Kidney capillary endothelial cell (primary cell): ENCODE results near the gene MFSD11.
"Not testable (repeated sequence)": the region's sequence is repeated elsewhere in the genome, so short reads cannot be mapped to it uniquely, and the experiment has no call there.

Experiments
- DNase-seq: peaks from one replicate; pipeline ENCODE4 v3.0.0-alpha.2; 2018; ENCODE audit warnings: low spot score

MFSD11 gene

DNA sequence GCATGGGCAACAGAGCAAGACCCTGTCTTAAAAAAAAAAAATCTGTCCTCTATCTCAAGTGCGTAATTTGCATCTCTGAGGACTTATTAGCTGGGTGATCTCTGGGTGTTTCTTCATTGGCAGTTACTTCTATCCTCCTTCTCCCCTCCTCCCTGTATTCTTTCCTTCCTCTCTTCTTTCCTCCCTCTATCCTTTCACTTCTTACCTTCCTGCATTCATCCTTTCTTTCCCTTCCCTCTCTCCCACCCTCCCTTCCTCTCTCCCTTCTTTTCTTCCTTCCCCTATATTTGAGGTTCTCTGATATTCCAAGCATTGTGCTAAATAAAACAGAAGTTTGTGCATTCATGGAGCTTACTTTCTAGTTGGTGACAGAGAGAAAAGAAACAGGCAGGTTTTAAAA, 10.7 kb downstream of the MFSD11 start:
- DNase-seq, result no peak

DNA sequence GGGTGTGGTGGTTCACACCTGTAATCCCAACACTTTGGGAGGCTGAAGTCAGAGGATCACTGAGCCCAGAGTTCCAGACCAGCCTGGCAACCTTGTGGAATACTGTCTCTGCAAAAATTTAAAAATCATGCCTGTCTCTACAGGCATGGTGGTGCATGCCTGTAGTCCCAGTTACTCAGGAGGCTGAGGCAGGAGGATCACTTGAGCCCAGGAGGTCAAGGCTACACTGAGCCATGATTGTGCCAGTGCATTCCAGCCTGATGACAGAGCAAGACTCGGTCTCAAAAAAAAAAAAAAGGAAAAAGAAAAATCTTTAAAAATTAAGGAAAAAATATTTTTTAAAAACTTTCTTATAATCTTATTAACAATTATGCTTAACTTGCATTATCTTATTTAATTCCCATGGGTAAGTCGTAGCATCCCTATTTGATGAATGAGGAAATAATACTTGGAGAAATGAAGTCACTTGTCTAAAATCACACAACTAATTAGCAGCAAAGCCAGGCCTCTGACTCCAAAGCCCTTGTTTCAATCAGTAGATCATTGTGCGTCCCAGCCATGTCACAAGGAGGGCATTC, 13.6 kb downstream of the MFSD11 start:
- no peak for DNase-seq

DNA sequence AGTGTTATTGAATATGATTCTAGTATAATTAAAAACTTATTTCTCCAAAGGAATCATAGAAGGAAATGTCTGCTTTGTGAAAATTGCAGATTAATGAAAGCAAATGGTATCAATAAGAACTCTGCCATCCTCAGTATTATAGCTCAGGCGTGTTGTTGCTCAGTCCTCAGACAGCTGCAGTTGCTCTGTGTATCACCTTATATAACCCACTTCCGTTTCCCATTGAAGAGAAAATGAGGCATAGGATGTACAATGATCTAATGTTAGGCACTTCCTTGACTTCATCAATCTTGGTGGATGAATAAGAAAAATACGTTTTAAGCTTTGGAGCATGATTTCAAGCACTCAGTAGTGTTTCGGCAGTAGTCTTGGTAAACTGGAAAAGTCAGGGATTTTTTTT, 14.1 kb downstream of the MFSD11 start:
- DNase-seq, result no peak

DNA sequence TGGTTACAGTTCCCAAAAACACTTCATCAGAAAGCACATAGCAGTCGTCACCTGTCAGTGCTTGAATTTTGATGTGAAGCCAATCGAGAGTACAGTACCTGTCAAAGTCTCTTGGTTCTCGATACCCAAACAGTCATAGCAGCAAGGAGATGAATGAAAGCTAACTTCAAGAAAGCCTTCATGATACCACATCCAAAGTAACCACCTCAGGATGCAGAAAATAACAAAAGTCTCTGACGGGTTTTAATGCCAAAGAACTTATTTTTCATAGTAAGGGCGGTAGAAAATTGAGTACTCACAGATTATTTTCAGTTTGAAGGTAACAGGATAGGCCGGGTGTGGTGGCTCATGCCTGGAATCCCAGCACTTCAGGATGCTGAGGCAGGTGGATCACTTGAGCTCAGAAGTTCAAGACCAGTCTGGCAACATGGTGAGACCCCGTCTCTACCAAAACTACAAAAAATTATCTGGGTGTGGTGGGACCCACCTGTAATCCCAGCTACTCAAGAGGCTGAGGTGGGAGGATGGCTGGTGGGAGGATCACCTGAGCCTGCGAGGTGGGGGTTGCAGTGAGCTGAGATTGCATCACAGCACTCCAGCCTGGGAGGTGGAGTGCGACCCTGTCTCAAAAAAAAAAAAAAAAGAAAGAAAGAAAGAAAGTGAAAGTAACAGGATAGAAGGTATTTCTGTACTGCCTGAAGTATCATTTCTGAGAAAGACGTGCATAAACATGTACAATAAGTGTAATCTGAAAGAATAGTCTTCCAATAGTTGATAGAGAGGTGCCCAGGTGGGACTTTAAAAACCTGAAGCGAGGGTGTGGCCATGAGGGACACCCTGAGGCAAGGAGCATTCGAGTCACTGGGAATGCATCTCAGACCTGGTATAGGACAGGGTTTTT, 15.4 kb downstream of the MFSD11 start:
- no peak for DNase-seq

DNA sequence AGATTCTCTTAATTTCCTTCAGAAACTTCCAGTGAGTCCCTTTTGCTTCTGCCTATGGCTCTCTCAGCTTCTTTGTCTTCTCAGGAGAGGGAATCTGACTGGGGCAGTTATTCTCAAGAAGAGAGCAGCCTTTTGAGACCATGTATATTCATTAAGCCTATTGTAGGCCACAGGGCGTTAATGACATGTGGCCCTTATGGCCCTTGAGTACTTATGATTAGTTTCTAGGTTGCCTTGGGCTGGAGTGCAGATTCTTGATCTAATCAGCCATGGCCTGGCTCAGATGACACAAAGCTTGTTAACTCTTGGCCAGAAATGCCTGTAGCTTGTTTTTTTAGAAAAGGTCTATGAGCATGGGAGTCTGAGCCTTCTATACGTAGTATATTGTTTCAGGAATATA, 17.4 kb downstream of the MFSD11 start:
- no peak for DNase-seq

DNA sequence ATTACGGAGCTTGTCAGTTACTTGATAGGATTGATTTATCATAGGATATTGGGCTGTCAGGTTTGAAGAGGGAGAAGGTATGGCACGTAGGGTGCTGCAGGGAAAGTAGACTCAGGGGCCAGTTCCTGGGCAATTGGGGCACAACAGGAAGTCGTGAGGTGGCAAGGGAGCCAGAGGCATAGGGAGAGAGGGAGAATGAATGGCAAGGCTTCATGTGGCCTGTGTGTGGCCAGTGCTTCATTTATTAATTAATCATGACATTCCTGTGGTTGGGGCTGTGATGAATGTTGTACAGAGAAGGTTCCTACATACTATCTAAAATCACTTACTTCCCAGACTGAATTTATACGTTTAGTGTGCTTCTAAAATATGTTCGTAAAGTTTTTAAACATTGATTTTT, 19.3 kb downstream of the MFSD11 start:
- no peak for DNase-seq

DNA sequence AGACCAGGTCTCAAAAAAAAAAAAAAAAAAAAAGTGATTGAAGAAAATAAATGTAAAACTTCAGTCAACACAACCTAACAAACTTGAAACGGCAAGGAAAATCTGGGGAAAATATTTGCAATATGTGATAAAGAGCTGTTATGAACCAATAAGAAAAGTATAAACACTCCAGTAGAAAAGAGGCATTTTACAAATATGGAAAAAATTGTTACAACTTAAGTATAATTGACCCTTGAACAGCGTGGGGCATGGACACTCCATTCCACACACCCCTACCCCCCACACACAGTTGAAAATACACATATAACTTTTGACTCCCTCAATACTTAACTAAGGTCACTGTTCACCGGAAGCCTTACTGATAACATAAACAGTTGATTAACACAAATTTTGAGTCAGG, 20.7 kb downstream of the MFSD11 start:
- DNase-seq, result no peak

DNA sequence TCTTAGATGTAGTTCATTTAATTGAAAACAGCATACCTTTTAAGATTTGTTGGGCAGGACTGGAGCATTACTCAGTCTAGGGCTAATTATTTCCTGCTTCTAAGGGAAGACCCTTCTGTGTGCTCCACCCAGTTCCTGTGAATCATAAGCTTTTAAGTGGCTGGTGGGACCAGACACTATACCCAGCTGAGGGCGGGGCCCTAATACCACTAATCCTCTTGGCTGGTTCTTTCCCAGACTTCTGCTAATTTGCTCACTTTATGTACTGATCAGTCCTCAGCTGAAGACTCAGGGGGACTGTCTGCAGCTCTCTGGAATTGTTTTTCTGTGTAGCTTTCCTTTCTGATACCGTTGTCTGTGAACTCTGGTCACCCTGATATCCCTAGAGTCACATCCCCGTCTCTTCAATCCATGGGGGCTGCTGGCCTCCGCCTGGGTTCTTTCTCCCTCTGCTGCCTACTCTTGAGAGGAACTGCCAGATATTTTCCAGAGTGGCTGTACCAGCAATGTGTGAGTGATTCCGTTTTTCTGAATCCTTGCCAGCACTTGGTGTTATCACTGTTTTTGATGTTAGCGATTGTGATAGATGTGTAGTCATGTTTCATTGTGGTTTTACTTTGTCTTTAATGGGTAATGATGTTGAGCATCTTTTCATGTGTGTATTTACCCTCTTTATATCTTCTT, 35.1 kb downstream of the MFSD11 start:
- peak; percentile 79 for DNase-seq

- DNase-seq, result no peak
Observed at GRCh38 chr17:76775021-76775600, 37.2 kb downstream of the MFSD11 start.

GRCh38 chr17:76781056-76781982, 43.4 kb downstream of the MFSD11 start:
- no peak for DNase-seq

DNA sequence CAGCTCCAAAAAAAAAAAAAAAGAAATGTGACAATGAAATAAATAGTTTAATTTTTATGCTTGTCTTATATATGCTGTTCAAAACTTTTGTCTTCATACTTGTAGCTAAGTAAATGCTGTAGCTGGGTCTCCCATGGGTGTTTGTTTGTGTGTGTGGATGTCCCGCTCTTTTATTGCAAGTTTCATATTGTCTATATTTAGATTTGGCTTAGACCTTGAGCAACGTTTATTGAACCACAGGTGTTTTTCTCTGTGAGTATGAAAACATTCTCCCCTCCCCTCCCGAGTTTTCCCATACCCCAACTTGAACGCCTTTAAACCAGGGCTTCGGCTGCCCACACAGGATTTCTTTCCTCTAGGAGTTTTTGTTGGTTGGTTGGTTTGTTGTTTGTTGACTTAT, 45.2 kb downstream of the MFSD11 start:
- DNase-seq, result no peak

GRCh38 chr17:76784926-76785325, 47.0 kb downstream of the MFSD11 start:
- peak; percentile 16 for DNase-seq

- DNase-seq, result not testable (repeated sequence)
Observed at GRCh38 chr17:76787866-76788265, 49.9 kb downstream of the MFSD11 start.

- DNase-seq, result no peak
Observed at GRCh38 chr17:76789235-76789788, 51.4 kb downstream of the MFSD11 start.

GRCh38 chr17:76791053-76791980, 53.4 kb downstream of the MFSD11 start:
- no peak for DNase-seq

GRCh38 chr17:76792348-76792747, 54.4 kb downstream of the MFSD11 start:
- DNase-seq, result no peak

- DNase-seq, result peak; percentile 50
Observed at GRCh38 chr17:76793775-76794174, 55.9 kb downstream of the MFSD11 start.

DNA sequence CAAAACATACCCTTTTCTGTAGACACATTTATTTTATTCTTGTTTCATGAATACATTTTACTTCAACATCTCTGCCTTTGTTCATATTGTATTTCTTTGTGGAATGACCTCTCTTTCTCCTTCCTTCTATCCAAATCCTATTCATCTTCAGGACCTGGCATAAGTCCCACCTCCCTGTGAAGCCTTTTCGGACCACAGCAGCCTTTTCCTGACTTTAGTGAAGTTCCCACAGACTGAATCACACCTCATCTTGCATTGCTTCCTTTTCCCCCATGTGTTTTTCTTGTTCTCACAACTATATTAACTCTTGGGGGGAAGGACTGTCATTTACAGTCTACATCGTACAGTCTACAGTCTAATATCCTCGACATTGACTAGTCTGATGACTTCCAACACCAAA, 58.2 kb downstream of the MFSD11 start:
- no peak for DNase-seq

DNA sequence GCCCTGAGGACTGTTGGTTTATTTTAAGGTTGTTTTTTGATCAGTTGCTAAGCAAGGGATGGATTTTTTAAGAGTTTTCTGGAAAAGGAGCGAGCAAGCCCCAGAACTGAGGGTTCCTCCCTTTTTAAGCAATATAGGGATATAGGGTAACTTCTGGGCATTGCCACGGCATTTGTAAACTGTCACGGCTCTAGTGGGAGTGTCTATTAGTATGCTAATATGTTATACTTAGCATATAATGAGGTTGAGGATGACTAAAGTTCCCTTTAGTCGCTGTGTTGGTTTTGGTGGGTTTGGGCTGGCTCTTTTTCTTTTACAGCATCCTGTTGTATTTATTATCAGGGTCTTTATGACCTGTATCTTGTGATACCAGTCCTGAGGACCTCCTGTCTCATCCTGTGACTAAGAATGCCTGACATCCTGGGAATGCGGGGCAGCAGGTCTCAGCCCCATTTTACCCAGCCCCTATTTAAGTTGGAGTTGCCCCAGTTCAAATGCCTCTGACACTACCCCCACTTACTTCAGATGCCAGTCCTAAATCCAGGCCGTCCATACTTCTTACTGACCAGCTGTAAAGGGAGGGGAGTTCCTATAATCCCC, 59.4 kb downstream of the MFSD11 start:
- no peak for DNase-seq

DNA sequence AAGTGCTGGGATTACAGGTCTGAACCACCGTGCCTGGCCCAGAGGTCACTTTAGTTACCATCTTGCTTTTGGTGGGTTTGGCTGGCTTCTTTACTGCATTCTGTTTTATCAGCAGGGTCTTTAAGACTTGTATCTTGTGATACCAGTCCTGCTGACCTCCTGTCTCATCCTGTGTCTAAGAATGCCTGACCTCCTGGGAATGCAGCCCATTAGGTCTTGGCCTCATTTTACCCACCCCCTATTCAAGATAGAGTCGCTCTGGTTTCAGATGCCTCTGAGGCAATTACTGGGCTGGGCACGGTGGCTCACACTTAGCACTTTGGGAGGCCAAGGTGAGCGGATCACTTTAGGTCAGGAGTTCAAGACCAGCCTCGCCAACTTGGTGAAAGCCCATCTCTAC, 63.8 kb downstream of the MFSD11 start:
- no peak for DNase-seq
